Caki2 (cell line): ENCODE data around the gene CEP162. TPM values are rescaled to one million over a fixed set of nuclear protein-coding genes. Genes with fewer than 3 reads are reported as not detected.
"Not testable (repeated sequence)": the region's sequence is repeated elsewhere in the genome, so short reads cannot be mapped to it uniquely, and the experiment has no call there.

ENCODE experiments used
- DNase-seq: peaks from one replicate; pipeline ENCODE4 v3.0.0-alpha.2; 2015; ENCODE audit warnings: low read depth
- in situ Hi-C: cut with HindIII; loops from 2 replicates; pipeline ENCODE4 v1.10.0; 2016; ENCODE audit warnings: low sequenced_read_pairs, low pct_unique_long_range_greater_than_20kb, mixed read lengths
- total RNA-seq: library from RNA; depleted of rRNA; stranded (reverse); fragments of >200 nt; shearing (Covaris generic); gene quantifications from 2 replicates; pipeline ENCODE4 v1.2.3, GENCODE V29; 2014; ENCODE audit warnings: low replicate concordance

Gene CEP162
- total RNA-seq, 1 experiment from 2014 or later = 3.5 TPM

DNA sequence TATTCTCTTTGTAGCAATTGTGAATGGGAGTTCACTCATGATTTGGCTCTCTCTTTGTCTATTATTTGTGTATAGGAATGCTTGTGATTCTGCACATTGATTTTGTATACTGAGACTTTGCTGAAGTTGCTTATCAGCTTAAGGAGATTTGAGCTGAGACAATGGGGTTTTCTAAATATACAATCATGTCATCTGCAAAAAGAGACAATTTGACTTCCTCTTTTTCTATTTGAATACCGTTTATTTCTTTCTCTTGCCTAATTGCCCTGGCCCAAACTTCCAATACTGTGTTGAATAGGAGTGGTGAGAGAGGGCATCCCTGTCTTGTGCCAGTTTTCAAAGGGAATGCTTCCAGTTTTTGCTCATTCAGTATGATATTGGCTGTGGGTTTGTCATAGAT, 116.1 kb downstream of the CEP162 start:
- in situ Hi-C loops, DNase-seq: not testable (repeated sequence)

DNA sequence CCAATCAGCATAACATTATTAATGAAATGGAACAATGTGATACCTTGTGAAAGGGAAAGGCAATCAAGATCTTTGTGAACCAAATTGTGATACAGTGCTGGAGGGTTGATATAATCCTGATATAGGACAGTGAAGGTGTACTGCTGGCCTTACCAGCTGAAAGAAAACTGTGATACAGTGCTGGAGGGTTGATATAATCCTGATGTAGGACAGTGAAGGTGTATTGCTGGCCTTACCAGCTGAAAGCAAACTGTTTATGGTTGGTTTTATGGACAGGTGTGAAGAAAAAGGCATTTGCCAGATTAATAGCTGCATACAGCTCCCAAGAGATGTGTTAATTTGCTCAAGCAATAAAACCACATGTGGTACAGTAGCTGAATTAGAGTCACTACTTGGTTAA, 119.9 kb downstream of the CEP162 start:
- in situ Hi-C loops = no loop called here
- no peak for DNase-seq

- in situ Hi-C loops = not testable (repeated sequence)
- peak; percentile 50 for DNase-seq
Observed at GRCh38 chr6:84105215-84105924, 122.1 kb downstream of the CEP162 start.

GRCh38 chr6:84103029-84103428, 124.4 kb downstream of the CEP162 start:
- no peak for DNase-seq
- in situ Hi-C loops = no loop called here

- in situ Hi-C loops = no loop called here
- DNase-seq = no peak
Observed at GRCh38 chr6:84095156-84095555, 132.3 kb downstream of the CEP162 start.

- DNase-seq = no peak
- in situ Hi-C loops = no loop called here
Observed at GRCh38 chr6:84093441-84094435, 133.7 kb downstream of the CEP162 start.

DNA sequence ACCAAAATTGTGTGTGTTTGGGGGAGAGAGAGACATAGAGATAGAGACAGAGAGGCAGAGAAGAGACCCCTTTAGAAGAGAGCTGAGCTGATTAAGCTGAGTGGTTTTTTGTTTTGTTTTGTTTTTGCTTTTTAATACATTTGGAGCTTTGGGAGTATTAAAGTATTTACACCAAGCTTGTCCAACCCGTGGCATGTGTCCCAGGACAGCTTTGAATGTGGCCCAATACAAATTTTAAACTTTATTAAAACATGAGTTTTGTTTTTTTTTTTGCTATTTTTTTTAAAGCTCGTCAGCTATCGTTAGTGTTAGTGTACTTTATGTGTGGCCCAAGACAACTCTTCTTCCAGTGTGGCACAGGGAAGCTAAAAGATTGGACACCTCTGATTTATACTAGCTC, 137.9 kb downstream of the CEP162 start:
- no peak for DNase-seq
- in situ Hi-C loops = no loop called here

DNA sequence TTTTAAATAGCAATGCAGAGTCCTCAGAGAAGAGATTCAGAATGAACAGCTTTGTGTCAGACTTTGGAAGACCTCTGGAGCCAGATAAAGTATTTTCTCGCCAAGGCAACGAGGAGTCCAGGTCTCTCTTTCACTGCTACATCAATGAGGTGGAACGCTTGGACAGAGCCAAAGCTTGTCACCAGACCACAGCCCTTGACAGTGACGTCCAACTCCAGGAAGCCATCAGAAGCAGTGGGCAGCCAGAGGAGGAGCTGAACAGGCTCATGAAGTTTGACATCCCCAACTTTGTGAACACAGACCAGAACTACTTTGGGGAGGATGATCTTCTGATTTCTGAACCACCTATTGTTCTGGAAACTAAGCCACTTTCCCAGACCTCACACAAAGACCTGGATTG, 138.4 kb downstream of the CEP162 start:
- in situ Hi-C loops = no loop called here
- DNase-seq = no peak

- DNase-seq = peak; percentile 27
- in situ Hi-C loops = no loop called here
Observed at GRCh38 chr6:84086545-84087429, 140.7 kb downstream of the CEP162 start.

- no peak for DNase-seq
- in situ Hi-C loops = no loop called here
Observed at GRCh38 chr6:84086056-84086455, 141.4 kb downstream of the CEP162 start.

GRCh38 chr6:84084705-84085104, 142.7 kb downstream of the CEP162 start:
- DNase-seq, in situ Hi-C loops: not testable (repeated sequence)

DNA sequence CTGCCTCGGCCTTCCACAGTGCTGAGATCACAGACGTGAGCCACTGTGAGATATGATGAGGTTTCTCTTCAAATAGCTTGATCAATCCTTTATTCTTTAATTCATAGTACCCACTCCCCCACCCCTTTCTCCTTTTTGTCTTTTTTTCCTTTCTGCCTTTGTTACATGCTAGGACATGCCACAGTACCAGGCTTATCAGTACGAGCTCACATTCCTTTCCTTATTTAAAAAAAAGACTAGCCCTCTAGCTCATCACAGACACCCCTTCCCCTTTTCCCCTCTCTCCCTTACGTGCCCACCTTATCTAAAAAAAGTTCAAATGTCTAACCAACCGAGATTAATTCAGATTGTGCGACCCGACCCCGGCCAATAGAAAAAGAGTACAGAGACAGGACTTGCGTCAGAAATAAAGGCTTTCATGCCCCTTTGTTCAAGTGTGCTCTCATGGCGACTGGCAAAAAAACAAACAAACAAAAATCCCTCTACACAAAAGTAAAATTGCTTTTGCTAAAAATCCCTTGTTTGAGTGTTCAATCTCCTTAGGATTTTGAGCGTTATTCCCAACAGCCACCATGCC, 144.7 kb downstream of the CEP162 start:
- no peak for DNase-seq
- in situ Hi-C loops = no loop called here

- in situ Hi-C loops = no loop called here
- DNase-seq = no peak
Observed at GRCh38 chr6:84081222-84081621, 146.2 kb downstream of the CEP162 start.

- DNase-seq = no peak
- in situ Hi-C loops = no loop called here
Observed at GRCh38 chr6:84078335-84078734, 149.1 kb downstream of the CEP162 start.

DNA sequence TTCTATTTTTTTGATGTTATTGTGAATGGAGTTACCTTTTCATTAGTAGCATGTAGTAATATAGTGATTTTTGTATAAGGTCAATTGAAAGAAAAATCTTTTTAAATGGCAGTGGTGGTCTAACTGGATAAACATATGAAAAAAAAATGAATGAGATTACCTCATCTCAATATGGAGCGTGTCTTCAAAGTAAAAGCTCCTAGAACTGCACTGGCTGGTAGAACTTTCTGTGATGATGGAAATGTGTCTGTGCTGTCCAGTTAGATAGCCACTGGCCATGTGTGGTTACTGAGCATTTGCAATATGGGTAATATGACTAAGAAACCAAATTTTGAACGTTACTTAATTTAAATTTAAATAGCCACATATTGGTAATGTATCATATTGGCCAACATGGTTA, 149.8 kb downstream of the CEP162 start:
- in situ Hi-C loops = no loop called here
- DNase-seq = no peak

- DNase-seq = peak; percentile 42
- in situ Hi-C loops = no loop called here
Observed at GRCh38 chr6:84074988-84075781, 152.3 kb downstream of the CEP162 start.
